Epithelial cell of proximal tubule (primary cell): Measurements from ENCODE around the gene FAAH. TPM values are rescaled to one million over a fixed set of nuclear protein-coding genes. Genes with fewer than 3 reads are reported as not detected.

Experiments used
- DNase-seq: peaks from one replicate; pipeline ENCODE4 v3.0.0-alpha.2; 2011; ENCODE audit warnings: low read depth
- H3K4me3 ChIP-seq: 2 replicates; pipeline ENCODE4 v1.5.1; 2011; ENCODE audit warnings: low read depth, mild to moderate bottlenecking, low read length
- CTCF ChIP-seq: conservative IDR thresholded peaks from 2 replicates; pipeline ENCODE4 v1.5.1; 2012; ENCODE audit warnings: low read depth, mild to moderate bottlenecking, low read length
- total RNA-seq: library from RNA; depleted of rRNA; stranded (reverse); fragments of >200 nt; gene quantifications from 2 replicates; pipeline ENCODE4 v1.2.3, GENCODE V29; 2015

Gene FAAH
- total RNA-seq, 1 donor from 2014 or later: 12.8 TPM

DNA sequence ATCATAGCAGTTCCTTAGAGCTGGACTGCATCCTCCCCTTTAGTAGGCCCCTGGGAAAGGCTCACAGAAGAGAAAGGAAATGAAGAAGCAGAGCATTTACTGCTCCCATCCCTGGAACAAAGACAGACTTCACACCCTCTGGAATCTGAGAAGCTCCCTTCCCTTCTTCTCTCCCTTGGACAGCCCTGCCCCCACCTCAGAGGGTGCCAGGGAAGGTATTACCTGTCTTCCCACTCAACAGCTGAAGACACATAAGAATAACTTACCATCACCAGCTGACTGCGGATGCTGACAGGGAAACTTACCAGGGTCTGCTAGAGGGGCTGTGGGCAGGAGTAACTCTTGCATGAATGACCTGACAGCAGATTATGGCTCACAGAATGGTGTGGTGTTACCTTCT, 14.1 kb upstream of the FAAH start:
- H3K4me3 ChIP-seq: no peak overlapping the region
- no peak for TF ChIP-seq CTCF
- DNase-seq: no peak

DNA sequence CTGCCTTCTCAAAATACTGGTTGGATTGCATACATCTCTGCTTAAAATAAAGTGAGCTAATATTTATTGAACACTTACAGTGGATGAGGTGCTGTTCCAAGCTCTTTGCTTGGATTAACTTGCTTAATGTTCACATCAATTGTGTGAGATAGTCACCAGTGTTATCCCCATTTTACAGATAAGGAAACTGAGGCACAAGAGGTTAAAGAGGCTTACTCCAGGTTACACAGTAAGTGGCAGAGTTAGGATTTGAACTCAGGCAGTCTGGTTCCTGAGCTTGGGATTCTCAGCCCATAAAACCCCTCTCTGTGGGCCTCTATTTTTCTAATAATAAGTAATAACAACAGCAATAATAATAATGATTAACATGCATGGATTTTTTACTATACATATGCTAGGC, 13.6 kb upstream of the FAAH start:
- no peak for DNase-seq
- no peak for TF ChIP-seq CTCF
- H3K4me3 ChIP-seq: no peak overlapping the region

- no peak overlapping the region for H3K4me3 ChIP-seq
- no peak for TF ChIP-seq CTCF
- no peak for DNase-seq
These were observed 607 bp upstream of the FAAH start for GRCh38 chr1:46393510-46393909.

DNA sequence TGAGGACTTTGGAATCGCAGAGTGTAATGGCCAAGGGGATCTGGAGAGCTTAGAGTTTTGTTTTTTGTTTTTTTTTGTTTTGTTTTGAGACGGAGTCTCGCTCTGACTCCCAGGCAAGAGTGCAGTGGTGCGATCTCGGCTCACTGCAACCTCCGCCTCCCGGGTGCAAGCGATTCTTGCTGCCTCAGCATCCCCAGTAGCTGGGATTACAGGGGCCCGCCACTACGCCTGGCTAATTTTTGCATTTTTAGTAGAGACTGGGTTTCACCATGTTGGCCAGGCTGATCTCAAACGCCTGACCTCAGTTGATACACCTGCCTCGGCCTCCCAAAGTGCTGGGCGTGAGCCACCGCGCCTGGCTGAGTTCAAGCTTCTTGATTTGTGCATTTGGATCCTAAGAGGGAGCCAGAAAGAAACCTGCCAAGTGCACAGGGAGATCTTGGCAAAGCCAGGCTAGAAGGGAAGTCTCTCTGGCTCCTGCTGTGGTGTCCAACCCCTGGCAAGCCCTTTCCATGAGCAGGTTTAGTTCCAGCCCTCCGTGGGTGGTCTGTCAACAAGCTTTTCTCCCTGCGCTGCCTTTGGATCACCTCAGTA, 852 bp downstream of the FAAH start:
- peak overlapping the region; percentile 58 for H3K4me3 ChIP-seq
- DNase-seq: no peak
- TF ChIP-seq CTCF: no peak

- no peak overlapping the region for H3K4me3 ChIP-seq
- DNase-seq: no peak
- TF ChIP-seq CTCF: no peak
These were observed 2.6 kb downstream of the FAAH start for GRCh38 chr1:46396441-46397398.

DNA sequence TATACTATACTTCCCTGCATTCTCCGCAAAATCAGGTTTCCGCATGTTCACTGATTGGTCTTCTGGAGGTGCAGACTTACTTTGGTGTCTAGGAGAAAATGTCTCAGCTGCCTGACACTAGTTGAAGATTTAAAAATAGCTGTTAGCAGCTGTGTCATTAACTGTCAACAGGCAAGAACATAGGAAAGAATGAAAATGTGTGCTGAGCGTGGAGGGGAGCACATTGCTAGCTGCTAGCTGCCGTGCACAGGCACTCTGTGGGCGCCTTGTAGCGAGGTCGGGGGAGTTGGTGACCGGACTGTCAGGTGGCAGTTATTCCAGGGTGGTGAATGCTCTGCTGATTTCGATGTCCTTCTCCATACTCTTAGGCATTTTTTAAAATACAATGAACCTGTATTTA, 5.2 kb downstream of the FAAH start:
- DNase-seq: no peak
- H3K4me3 ChIP-seq: no peak overlapping the region
- no peak for TF ChIP-seq CTCF
